Stimulated activated CD8-positive, alpha-beta memory T cell treated with anti-CD3 and anti-CD28 coated beads, Interleukin-4, amount 100 ng/mL, for 48 hours (primary cell): ENCODE results near the gene PBX1.

Source experiments
- DNase-seq: peaks from one replicate; pipeline ENCODE4 v3.0.0-alpha.2; 2020

PBX1 gene

GRCh38 chr1:164622068-164622845, 63.3 kb downstream of the PBX1 start:
- DNase-seq = no peak

- DNase-seq = no peak
These were observed 64.8 kb downstream of the PBX1 start for GRCh38 chr1:164623805-164624204.

- no peak for DNase-seq
These were observed 65.4 kb downstream of the PBX1 start for GRCh38 chr1:164624400-164624799.

GRCh38 chr1:164625004-164625617, 66.1 kb downstream of the PBX1 start:
- DNase-seq = no peak

- DNase-seq = no peak
These were observed 69.8 kb downstream of the PBX1 start for GRCh38 chr1:164628772-164629171.

- no peak for DNase-seq
These were observed 71.0 kb downstream of the PBX1 start for GRCh38 chr1:164629971-164630370.

GRCh38 chr1:164630626-164631396, 71.8 kb downstream of the PBX1 start:
- no peak for DNase-seq

- no peak for DNase-seq
These were observed 72.8 kb downstream of the PBX1 start for GRCh38 chr1:164631751-164632150.

- DNase-seq = no peak
These were observed 75.0 kb downstream of the PBX1 start for GRCh38 chr1:164633997-164634396.

- no peak for DNase-seq
These were observed 76.2 kb downstream of the PBX1 start for GRCh38 chr1:164635059-164635802.

GRCh38 chr1:164635803-164636731, 77.1 kb downstream of the PBX1 start:
- DNase-seq = no peak

- DNase-seq = no peak
These were observed 77.8 kb downstream of the PBX1 start for GRCh38 chr1:164636757-164637156.

- no peak for DNase-seq
These were observed 78.7 kb downstream of the PBX1 start for GRCh38 chr1:164637461-164638375.

- DNase-seq = no peak
These were observed 79.7 kb downstream of the PBX1 start for GRCh38 chr1:164638492-164639202.

GRCh38 chr1:164640686-164641352, 81.8 kb downstream of the PBX1 start:
- no peak for DNase-seq

GRCh38 chr1:164641353-164641730, 82.4 kb downstream of the PBX1 start:
- no peak for DNase-seq

- no peak for DNase-seq
These were observed 84.0 kb downstream of the PBX1 start for GRCh38 chr1:164643018-164643417.

GRCh38 chr1:164644268-164644667, 85.3 kb downstream of the PBX1 start:
- no peak for DNase-seq

GRCh38 chr1:164644774-164645644, 86.0 kb downstream of the PBX1 start:
- DNase-seq = no peak
